Subcutaneous adipose tissue (tissue), 4 donors: ENCODE data around the gene PTPRO. TPM values are rescaled to one million over a fixed set of nuclear protein-coding genes. Genes with fewer than 3 reads are reported as not detected.

Source experiments
- total RNA-seq, 4 donors: library from RNA; depleted of rRNA; stranded (reverse); fragments of >200 nt; gene quantifications; one replicate each; pipeline ENCODE4 v1.1.0, GENCODE V29; 2016
- TF ChIP-seq, protein P1 (sequence below): fragments of 450-650 bp; IDR thresholded peaks from one replicate; pipeline ENCODE4 v1.5.1; 2016; ENCODE audit warnings: low read depth, mild to moderate bottlenecking, control low read depth, antibody characterized with exemption, moderate library complexity

PTPRO gene
- total RNA-seq, 4 donors from 2014 or later = 0.75 to 24.5 (median 4.0) TPM

DNA sequence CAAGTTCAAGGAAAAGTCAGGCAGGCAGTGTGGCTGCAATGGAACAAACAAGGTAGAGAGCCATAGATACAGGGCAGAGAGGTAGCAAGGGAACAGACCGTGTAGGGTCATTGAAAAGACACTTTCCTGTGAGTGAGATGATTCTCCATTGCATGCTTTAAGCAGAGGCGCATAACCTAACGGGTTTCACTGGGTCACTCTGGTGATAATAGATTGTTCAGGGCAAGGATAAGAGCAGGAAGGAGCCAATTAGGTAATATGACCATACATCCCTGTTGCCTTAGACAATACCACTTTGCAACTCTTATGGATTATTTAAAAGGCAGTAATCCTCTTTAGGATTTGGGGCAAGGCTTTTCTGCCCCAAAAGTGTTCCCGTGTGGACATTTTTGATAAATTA is 214.1 kb downstream of the PTPRO start:
- TF ChIP-seq, protein P1, sequence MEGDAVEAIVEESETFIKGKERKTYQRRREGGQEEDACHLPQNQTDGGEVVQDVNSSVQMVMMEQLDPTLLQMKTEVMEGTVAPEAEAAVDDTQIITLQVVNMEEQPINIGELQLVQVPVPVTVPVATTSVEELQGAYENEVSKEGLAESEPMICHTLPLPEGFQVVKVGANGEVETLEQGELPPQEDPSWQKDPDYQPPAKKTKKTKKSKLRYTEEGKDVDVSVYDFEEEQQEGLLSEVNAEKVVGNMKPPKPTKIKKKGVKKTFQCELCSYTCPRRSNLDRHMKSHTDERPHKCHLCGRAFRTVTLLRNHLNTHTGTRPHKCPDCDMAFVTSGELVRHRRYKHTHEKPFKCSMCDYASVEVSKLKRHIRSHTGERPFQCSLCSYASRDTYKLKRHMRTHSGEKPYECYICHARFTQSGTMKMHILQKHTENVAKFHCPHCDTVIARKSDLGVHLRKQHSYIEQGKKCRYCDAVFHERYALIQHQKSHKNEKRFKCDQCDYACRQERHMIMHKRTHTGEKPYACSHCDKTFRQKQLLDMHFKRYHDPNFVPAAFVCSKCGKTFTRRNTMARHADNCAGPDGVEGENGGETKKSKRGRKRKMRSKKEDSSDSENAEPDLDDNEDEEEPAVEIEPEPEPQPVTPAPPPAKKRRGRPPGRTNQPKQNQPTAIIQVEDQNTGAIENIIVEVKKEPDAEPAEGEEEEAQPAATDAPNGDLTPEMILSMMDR = no peak

DNA sequence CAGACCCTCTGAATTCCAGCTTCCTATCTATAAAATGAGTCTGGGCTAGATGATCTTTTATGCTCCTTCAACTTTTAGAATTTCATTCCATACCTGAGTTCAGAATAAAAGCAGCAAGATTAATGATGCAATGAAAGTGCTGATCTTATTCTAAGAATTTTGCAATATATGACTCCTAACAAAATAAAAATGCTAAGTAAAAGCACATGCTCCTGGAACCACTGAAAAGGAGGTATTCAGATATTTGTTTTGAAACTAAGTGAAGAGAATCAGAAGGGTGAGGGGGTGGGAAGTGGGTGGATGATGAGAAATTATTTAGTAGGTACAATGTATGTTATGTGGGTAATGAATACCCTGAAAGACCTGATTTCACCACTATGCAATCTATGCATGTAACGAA is 216.6 kb downstream of the PTPRO start:
- TF ChIP-seq, protein P1 = no peak

DNA sequence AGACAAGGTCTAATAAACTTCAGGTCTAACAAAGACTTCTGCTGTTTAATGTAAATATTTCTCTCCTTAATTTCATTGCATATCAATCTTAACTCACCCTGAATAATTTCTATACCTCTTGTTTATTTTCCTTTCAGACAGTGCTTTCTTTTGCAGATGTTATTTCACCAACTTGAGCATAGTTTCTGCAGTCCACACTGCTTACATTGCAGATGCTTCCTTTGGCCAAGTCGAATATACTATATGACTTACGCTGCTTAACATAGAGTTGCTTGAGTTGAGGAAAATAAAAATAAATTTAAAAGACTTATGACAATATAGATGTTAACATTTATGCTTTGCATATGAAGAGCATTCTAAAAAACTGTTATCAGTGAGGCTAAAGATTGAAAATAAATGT is 217.7 kb downstream of the PTPRO start:
- TF ChIP-seq, protein P1 = no peak

DNA sequence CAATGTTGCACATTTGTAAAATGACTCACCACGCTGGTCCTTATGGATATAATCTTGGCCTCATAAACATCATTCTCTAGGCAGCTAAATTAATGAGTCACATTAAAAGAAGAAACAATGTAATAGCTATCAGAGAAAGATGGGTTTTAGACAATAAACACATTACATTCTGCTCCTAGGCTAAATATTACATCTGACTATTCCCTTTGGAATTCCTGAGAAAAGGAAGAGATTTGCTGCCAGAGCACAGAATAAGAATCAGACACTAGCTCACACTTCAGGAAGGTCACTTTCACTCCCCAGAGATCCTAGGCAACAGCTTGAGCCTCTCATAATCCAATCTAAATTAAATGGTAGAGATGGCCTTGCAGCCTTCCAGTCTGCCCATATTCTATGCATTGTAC is 218.2 kb downstream of the PTPRO start:
- TF ChIP-seq, protein P1 = no peak

DNA sequence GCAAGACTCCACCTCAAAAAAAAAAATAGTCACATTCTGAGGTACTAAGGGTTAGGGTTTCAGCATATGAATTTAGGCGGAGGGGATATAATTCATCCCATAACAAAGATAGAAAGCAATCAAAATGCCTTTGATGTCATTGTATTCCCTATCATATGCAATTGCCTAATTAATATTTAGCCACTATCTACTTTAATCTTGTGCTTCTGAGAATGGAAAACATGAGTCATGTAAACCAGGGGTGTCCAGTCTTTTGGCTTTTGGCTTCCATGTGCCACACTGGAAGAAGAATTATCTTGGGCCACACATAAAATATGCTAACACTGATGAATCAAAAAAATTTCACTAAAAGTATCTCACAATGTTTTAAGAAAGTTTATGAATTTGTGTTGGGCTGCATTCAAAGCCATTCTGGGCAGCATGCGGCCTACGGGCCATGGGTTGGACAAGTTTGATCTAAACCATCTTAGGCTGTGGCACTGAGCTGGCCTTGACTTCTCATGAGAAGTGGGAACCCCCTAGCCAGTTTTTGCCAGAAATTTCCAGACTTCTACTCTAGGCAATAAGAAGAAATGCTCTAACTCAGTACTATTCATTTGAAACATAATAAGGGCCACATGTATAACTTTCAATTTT is 219.8 kb downstream of the PTPRO start:
- TF ChIP-seq, protein P1 = no peak

DNA sequence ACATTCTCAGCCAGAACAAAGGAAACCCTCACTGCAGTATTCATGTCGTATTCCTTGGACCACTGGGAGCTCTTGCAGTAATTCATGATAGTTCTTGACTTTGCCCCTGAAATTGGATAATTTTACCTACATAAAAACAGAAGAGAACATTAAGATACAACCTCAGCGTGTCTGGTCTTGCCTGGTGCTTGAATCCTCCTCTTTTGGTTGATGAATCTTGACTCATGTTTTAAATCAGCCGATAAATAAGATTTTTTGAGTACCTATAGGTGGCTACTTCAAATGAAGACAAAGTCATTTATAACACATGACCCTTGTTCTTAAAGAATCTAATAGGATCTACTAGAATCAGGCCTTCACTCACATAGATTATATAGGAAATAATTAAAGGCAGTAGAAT is 221.0 kb downstream of the PTPRO start:
- TF ChIP-seq, protein P1 = no peak

DNA sequence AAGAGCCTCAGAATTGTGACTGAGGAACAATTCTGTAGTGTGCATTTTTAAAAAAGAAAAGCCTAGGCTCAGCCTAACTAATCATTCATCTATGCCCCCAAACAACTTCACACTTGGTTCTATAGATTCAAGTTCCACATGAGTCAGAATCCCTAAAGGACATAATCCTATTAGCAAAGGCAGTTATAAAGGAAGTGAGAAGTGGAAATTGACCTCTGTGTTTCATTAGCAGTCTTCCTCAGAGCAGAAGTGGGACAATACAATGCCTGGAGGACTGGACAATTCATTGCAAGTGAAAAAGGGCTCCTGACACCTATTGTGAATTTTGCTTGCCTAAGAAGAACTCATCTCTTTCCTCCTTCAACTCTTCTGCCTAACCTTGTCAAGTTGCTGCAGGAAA is 222.3 kb downstream of the PTPRO start:
- TF ChIP-seq, protein P1 = no peak
